Measurements from ENCODE around the gene CNTRL.
A peak's percentile ranks its signal among the peaks of the same experiment; 100 is the strongest.

Gene CNTRL

DNA sequence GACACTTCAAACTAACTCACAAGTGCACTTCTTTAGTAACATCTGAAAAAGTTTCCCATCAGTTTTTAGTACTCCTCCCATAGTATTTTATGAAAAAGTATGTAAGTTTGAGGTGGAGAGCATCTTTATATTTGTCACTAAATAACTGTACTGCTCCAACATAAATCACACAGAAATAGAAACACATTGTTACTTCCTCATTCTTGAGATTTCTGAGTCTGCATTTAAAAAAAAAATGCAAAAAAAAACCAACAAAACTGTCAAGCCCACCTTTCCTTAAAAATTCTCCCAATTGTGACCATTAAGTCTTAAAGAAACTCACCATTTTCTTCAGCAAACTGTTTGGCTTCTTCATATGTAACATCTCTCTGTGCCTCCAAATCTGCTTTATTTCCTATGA lies 108.2 kb downstream of the CNTRL start:
- H3K9me3 ChIP-seq = no peaks in the 10 kb centered on the region
- peaks cover 36 to 41% of the 10 kb centered on the region in 2 experiments for H3K4me1 ChIP-seq (ENCODE audit: control insufficient read depth in 1 of 2, insufficient read depth in 1 of 2, low read depth in 1 of 2, low read length in 1 of 2)
- H3K27me3 ChIP-seq = no peaks in the 10 kb centered on the region
- peaks cover 44% of the 10 kb centered on the region for H3K36me3 ChIP-seq
- H3K27ac ChIP-seq = peak overlapping the region; percentile 48
- no peak for TF ChIP-seq CTCF (IDR thresholded peaks at IDR 0.05)
- no peak overlapping the region for H3K4me3 ChIP-seq (ENCODE audit: low read depth in 1 of 2, low read length in 1 of 2)

GRCh38 chr9:121183666-121184423 lies 109.1 kb downstream of the CNTRL start:
- Histone ChIP-seq H3K36me3 (peaks cover 36% of the 10 kb centered on the region), H3K9me3 (no peaks in the 10 kb centered on the region), H3K27me3 (no peaks in the 10 kb centered on the region), H3K4me1 (ENCODE audit: control insufficient read depth in 1 of 2, insufficient read depth in 1 of 2, low read depth in 1 of 2, low read length in 1 of 2) (peaks cover 36 to 41% of the 10 kb centered on the region in 2 experiments), H3K4me3 (ENCODE audit: low read depth in 1 of 2, low read length in 1 of 2) (no peak overlapping the region), H3K27ac (peak overlapping the region; percentile 48)
- TF ChIP-seq CTCF (IDR thresholded peaks at IDR 0.05) = no peak

DNA sequence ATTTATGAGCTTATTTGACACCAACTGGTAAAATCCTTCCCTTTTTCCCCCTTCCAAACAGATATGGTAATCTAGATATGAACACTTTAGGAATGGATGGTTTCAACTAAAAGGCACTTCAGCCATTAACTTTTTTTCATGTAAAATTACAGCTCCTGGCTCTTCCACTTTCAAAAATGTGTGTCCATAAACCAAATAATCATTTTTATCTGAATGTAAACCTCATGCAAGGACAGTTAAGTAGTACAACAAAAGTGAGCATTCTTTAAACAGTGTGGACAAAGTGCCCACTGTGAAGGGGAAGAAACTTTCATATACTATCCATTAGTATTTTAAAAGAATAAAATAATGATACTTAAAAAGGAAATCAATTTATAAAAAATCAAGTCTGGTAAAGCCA lies 109.7 kb downstream of the CNTRL start:
- Histone ChIP-seq H3K4me1 (ENCODE audit: control insufficient read depth in 1 of 2, insufficient read depth in 1 of 2, low read depth in 1 of 2, low read length in 1 of 2) (peaks cover 36 to 41% of the 10 kb centered on the region in 2 experiments), H3K27me3 (no peaks in the 10 kb centered on the region), H3K9me3 (no peaks in the 10 kb centered on the region), H3K27ac (peak overlapping the region; percentile 48), H3K4me3 (ENCODE audit: low read depth in 1 of 2, low read length in 1 of 2) (no peak overlapping the region), H3K36me3 (peaks cover 30% of the 10 kb centered on the region)
- TF ChIP-seq CTCF (IDR thresholded peaks at IDR 0.05) = no peak

GRCh38 chr9:121185178-121185745 lies 110.5 kb downstream of the CNTRL start:
- Histone ChIP-seq H3K4me3 (ENCODE audit: low read depth in 1 of 2, low read length in 1 of 2) (no peak overlapping the region), H3K4me1 (ENCODE audit: control insufficient read depth in 1 of 2, insufficient read depth in 1 of 2, low read depth in 1 of 2, low read length in 1 of 2) (peaks cover 29 to 36% of the 10 kb centered on the region in 2 experiments), H3K36me3 (peaks cover 24% of the 10 kb centered on the region)

DNA sequence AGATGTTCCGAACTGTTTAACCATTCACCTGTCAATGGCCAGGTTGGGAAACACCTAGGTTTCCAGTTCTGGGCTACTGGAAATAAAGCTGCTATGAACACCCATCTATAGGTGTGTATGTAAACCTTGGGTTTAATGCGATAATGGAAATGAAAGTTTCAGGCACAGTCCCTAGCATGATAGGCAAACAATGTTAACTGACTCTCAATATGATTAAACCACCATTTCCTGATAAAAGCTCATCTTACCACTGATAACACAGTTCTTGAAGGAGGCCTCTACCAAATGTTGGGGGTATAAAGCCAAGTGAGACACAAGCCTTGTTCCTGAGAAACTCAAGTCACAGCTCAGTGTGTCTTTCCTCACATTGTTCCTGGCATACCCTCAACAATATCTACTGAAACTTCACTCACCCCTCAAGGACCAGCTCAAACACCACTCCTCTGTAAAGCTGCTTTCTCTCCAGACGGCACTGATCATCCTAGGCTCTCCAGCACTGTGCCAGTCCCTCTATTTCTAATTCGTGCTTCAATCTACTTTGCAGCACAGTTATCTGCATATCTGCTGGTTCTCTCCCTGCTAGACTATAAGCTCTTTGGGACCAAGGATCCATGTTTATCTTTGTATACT lies 111.1 kb downstream of the CNTRL start:
- H3K27me3 ChIP-seq = no peaks in the 10 kb centered on the region
- no peak for TF ChIP-seq CTCF (IDR thresholded peaks at IDR 0.05)
- no peak overlapping the region for H3K4me3 ChIP-seq (ENCODE audit: low read depth in 1 of 2, low read length in 1 of 2)
- no peaks in the 10 kb centered on the region for H3K9me3 ChIP-seq
- H3K36me3 ChIP-seq = peaks cover 18% of the 10 kb centered on the region
- H3K4me1 ChIP-seq (ENCODE audit: control insufficient read depth in 1 of 2, insufficient read depth in 1 of 2, low read depth in 1 of 2, low read length in 1 of 2) = peaks cover 27 to 34% of the 10 kb centered on the region in 2 experiments
- H3K27ac ChIP-seq = peak overlapping the region; percentile 48

More at GRCh38 chr9:121185178-121185745, 110.5 kb downstream of the CNTRL start:
- Histone ChIP-seq H3K9me3 (no peaks in the 10 kb centered on the region), H3K27ac (peak overlapping the region; percentile 48), H3K27me3 (no peaks in the 10 kb centered on the region)
- no peak for TF ChIP-seq CTCF (IDR thresholded peaks at IDR 0.05)
